Bone marrow (tissue), 2 donors: ENCODE results near the gene HIGD1A.

Experiments used
- DNase-seq, 2 donors: peaks; one replicate each; lab custom pipeline; 2025; lab: John Stamatoyannopoulos, UW

Gene HIGD1A

GRCh38 chr3:42735019-42735418, 69.3 kb downstream of the HIGD1A start:
- DNase-seq: no peak

GRCh38 chr3:42734263-42734860, 69.9 kb downstream of the HIGD1A start:
- no peak for DNase-seq

- no peak for DNase-seq
Observed at GRCh38 chr3:42733501-42734262, 70.6 kb downstream of the HIGD1A start.
